K562 treated with DMSO at 1 percent for 24 hours (cell line): ENCODE data around the gene NUDT9. TPM values are rescaled to one million over a fixed set of nuclear protein-coding genes. Genes with fewer than 3 reads are reported as not detected.

ENCODE experiments used
- total RNA-seq: library from RNA; unstranded; fragments of 300-600 nt; gene quantifications from 2 replicates; pipeline ENCODE4 v1.2.3, GENCODE V29; 2022; ENCODE audit warnings: low read depth; ENCODE audit not compliant: insufficient read depth

NUDT9 gene
- 22.1 and 23.7 TPM in 2 replicates for total RNA-seq

GRCh38 chr4:87422104-87423052, at the start of gene NUDT9:
Gene NUDT9 (plus strand): TSS chr4:87422573. CDS start chr4:87422906, 333 bp downstream.

GRCh38 chr4:87390891-87391575, 31.3 kb upstream of the NUDT9 start, which contains the start of gene HSD17B11:
Gene HSD17B11 (minus strand): TSS chr4:87391188. CDS start chr4:87391070, 118 bp downstream.

Other genes starting within 250 kb of the NUDT9 start
- gene KLHL8, start 202.0 kb upstream of the NUDT9 start, total RNA-seq, result 6.1 and 7.7 TPM in 2 replicates
- 0.10 TPM in 1 of 2 replicates, not detected in the other for gene HSD17B13, start 99.7 kb upstream of the NUDT9 start, total RNA-seq
- 49.0 and 58.2 TPM in 2 replicates for gene HSD17B11, start 31.4 kb upstream of the NUDT9 start, total RNA-seq
- 0.70 and 1.7 TPM in 2 replicates for gene SPARCL1, start 106.8 kb downstream of the NUDT9 start, total RNA-seq
- gene DSPP, start 186.0 kb downstream of the NUDT9 start, total RNA-seq, result not detected in 2 replicates
- gene DMP1, start 227.7 kb downstream of the NUDT9 start, total RNA-seq, result not detected in 2 replicates